Measurements from ENCODE around the gene P3H2.

DNA sequence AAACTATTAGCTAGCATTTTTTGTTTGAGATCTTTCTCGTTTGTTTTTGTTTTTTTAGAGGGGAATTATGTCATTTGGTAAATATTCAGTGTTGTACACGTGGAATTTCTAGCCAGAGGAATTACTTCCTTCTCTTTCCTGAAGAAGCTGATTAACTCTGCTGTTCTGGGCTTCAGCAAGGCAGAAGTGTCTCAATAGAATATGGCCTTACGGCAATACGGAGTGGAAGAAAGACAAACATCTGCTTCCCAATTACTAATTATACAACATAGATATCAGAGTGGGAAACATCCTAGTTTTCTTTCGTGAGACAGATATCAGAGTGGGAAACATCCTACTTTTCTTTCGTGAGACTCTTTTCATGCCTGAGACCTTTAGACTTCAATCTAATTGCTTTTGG is 11.9 kb downstream of the P3H2 start:
- TF ChIP-seq POLR2A (IDR thresholded peaks at IDR 0.05; ENCODE audit: low read depth, low read length), result no peak
- no peak for TF ChIP-seq POLR2AphosphoS5 (IDR thresholded peaks at IDR 0.05; ENCODE audit: low read depth, low read length)
- TF ChIP-seq TAF1 (IDR thresholded peaks at IDR 0.05; ENCODE audit: low read depth, low read length), result no peak
- TF ChIP-seq SPI1 (IDR thresholded peaks at IDR 0.05; ENCODE audit: low read depth, low read length), result no peak
- no peak for TF ChIP-seq POU2F2 (IDR thresholded peaks at IDR 0.05; ENCODE audit: low read depth, low read length)
